ENCODE data around the gene MYL3. TPM values are rescaled to one million over a fixed set of nuclear protein-coding genes. Genes with fewer than 3 reads are reported as not detected.

Gene MYL3
- total and polyA plus RNA-seq, 2 donors (not counting 1 experiment from before 2014, with no cell fraction given): not detected

DNA sequence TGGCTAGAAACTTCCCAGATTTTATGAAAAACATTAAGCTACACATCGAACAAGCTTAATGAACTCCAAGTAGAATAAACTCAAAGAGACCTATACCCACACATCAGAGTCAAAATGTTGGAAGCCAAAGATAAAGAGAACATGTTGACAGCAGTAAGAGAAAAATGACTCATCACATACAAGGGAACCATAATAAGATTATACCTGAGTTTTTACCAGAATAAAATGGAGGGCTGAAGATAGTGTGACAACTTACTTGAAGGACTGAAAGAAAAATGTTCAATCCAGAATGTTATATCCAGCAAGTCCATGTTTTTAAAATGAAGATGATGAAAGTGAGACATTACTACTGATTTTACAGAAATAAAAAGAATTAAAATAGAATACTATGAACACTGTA, 22.8 kb downstream of the MYL3 start:
- WGBS (ENCODE audit: insufficient coverage): no CpG with 5 or more reads among the region's 1 CpG
- peaks cover 5 to 7% of the 10 kb centered on the region in 2 donors for H3K4me1 ChIP-seq (ENCODE audit: control insufficient read depth in 2 of 2, insufficient read depth in 2 of 2, low read length in 2 of 2)
- no peak overlapping the region for H3K4me2 ChIP-seq (replicated peaks; ENCODE audit: low read depth, low read length, poor library complexity, severe bottlenecking)
- Mint-ChIP-seq H3K4me3 (no peak overlapping the region), H3K9me3 (ENCODE audit: insufficient read depth) (peaks cover 20% of the 10 kb centered on the region), H3K27ac (no peak overlapping the region), H3K27me3 (no peaks in the 10 kb centered on the region), H3K4me1 (peaks cover 2% of the 10 kb centered on the region)
- POLR2A ChIA-PET: no interaction called here
- no peak for TF ChIP-seq EZH2 (IDR thresholded peaks at IDR 0.05; ENCODE audit: borderline replicate concordance, insufficient read depth, low read depth, low read length, poor library complexity, severe bottlenecking)
- TF ChIP-seq, protein P1, sequence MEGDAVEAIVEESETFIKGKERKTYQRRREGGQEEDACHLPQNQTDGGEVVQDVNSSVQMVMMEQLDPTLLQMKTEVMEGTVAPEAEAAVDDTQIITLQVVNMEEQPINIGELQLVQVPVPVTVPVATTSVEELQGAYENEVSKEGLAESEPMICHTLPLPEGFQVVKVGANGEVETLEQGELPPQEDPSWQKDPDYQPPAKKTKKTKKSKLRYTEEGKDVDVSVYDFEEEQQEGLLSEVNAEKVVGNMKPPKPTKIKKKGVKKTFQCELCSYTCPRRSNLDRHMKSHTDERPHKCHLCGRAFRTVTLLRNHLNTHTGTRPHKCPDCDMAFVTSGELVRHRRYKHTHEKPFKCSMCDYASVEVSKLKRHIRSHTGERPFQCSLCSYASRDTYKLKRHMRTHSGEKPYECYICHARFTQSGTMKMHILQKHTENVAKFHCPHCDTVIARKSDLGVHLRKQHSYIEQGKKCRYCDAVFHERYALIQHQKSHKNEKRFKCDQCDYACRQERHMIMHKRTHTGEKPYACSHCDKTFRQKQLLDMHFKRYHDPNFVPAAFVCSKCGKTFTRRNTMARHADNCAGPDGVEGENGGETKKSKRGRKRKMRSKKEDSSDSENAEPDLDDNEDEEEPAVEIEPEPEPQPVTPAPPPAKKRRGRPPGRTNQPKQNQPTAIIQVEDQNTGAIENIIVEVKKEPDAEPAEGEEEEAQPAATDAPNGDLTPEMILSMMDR (IDR thresholded peaks at IDR 0.05): no peak
- no peak overlapping the region for H3K4me3 ChIP-seq (ENCODE audit: control extremely low read depth in 1 of 5, extremely low read depth in 1 of 5, insufficient read depth in 1 of 5, low read depth in 2 of 5, low read length in 4 of 5)
- H3K36me3 ChIP-seq (replicated peaks in 1 of 2; ENCODE audit: control extremely low read depth in 1 of 2, control insufficient read depth in 1 of 2, extremely low read depth in 1 of 2, insufficient read depth in 2 of 2, low read length in 1 of 2): no peaks in the 10 kb centered on the region
- H3K27me3 ChIP-seq (replicated peaks in 1 of 4; ENCODE audit: control extremely low read depth in 1 of 4, control insufficient read depth in 3 of 4, insufficient read depth in 4 of 4, low read length in 3 of 4): no peaks in the 10 kb centered on the region
- H3K9ac ChIP-seq (ENCODE audit: low read length): no peak overlapping the region
- H4K20me1 ChIP-seq (ENCODE audit: control insufficient read depth, insufficient read depth, low read length, poor library complexity, severe bottlenecking): no peaks in the 10 kb centered on the region
- no peaks in the 10 kb centered on the region for H3K79me2 ChIP-seq (ENCODE audit: control insufficient read depth, insufficient read depth, low read length)
- H3K9me3 ChIP-seq (ENCODE audit: control extremely low read depth in 1 of 3, control insufficient read depth in 2 of 3, insufficient read depth in 1 of 3, low read length in 2 of 3): peaks cover 17 to 37% (median 24%) of the 10 kb centered on the region in 3 donors
- DNase-seq (no peak), ATAC-seq (ENCODE audit: low read depth) (no peak)
- no peak overlapping the region for H2AFZ ChIP-seq (ENCODE audit: insufficient read depth, low read depth, low read length, poor library complexity, severe bottlenecking)
- no peak overlapping the region for H3K27ac ChIP-seq (ENCODE audit: low read length in 2 of 2)
- intact Hi-C loops (cut with micrococcal nuclease): no loop called here
- CTCF ChIA-PET: no interaction called here

DNA sequence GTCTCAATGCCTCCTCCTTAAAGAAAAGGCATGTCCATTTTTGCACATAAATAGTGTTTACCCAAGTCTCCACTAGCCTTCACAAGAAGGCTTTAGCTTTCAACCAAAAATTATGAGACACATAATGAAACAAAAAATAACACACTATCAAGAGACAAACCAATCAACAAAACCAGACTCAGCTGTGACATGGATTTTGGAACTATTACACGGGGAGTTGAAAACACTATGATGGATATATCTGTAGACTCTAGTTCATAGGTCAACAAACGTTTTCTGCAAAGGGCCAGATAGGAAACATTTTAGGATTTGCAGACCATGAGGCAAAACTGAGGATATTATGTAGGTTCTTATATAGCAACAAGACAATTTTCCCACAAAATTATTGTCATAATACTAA, 24.9 kb downstream of the MYL3 start:
- WGBS (ENCODE audit: insufficient coverage): no CpG with 5 or more reads among the region's 2 CpGs
- ChIA-PET POLR2A (no interaction called here), CTCF (interaction anchor here (1.1 kb wide), 1 partner anchor 8 kb away, joined by 3 read pairs; no protein-coding TSS in a partner anchor)
- DNase-seq (no peak), ATAC-seq (ENCODE audit: low read depth) (no peak)
- no peaks in the 10 kb centered on the region for H3K27me3 Mint-ChIP-seq
- Histone ChIP-seq H4K20me1 (ENCODE audit: control insufficient read depth, insufficient read depth, low read length, poor library complexity, severe bottlenecking) (no peaks in the 10 kb centered on the region), H3K4me2 (replicated peaks; ENCODE audit: low read depth, low read length, poor library complexity, severe bottlenecking) (no peak overlapping the region), H3K9ac (ENCODE audit: low read length) (no peak overlapping the region), H3K4me1 (ENCODE audit: control insufficient read depth in 2 of 2, insufficient read depth in 2 of 2, low read length in 2 of 2) (no peaks in the 10 kb centered on the region), H3K27me3 (replicated peaks in 1 of 4; ENCODE audit: control extremely low read depth in 1 of 4, control insufficient read depth in 3 of 4, insufficient read depth in 4 of 4, low read length in 3 of 4) (no peaks in the 10 kb centered on the region), H3K27ac (ENCODE audit: low read length in 2 of 2) (no peak overlapping the region), H2AFZ (ENCODE audit: insufficient read depth, low read depth, low read length, poor library complexity, severe bottlenecking) (no peak overlapping the region), H3K4me3 (ENCODE audit: control extremely low read depth in 1 of 5, extremely low read depth in 1 of 5, insufficient read depth in 1 of 5, low read depth in 2 of 5, low read length in 4 of 5) (no peak overlapping the region), H3K79me2 (ENCODE audit: control insufficient read depth, insufficient read depth, low read length) (no peaks in the 10 kb centered on the region), H3K9me3 (ENCODE audit: control extremely low read depth in 1 of 3, control insufficient read depth in 2 of 3, insufficient read depth in 1 of 3, low read length in 2 of 3) (peaks cover 17 to 37% (median 24%) of the 10 kb centered on the region in 3 donors), H3K36me3 (replicated peaks in 1 of 2; ENCODE audit: control extremely low read depth in 1 of 2, control insufficient read depth in 1 of 2, extremely low read depth in 1 of 2, insufficient read depth in 2 of 2, low read length in 1 of 2) (no peaks in the 10 kb centered on the region)
- no peak overlapping the region for H3K4me3 Mint-ChIP-seq
- peaks cover 19% of the 10 kb centered on the region for H3K9me3 Mint-ChIP-seq (ENCODE audit: insufficient read depth)
- no peak overlapping the region for H3K27ac Mint-ChIP-seq
- intact Hi-C loops (cut with micrococcal nuclease): no loop called here
- no peaks in the 10 kb centered on the region for H3K4me1 Mint-ChIP-seq
- TF ChIP-seq, protein P1 (IDR thresholded peaks at IDR 0.05): no peak
- no peak for TF ChIP-seq EZH2 (IDR thresholded peaks at IDR 0.05; ENCODE audit: borderline replicate concordance, insufficient read depth, low read depth, low read length, poor library complexity, severe bottlenecking)
